ENCODE results near the gene BNIP5. TPM values are rescaled to one million over a fixed set of nuclear protein-coding genes. Genes with fewer than 3 reads are reported as not detected.
A peak's percentile ranks its signal among the peaks of the same experiment; 100 is the strongest.

The BNIP5 gene
- total and polyA plus RNA-seq, 3 donors from 2014 or later, result 0.68 to 0.96 (median 0.87) TPM

- DNase-seq, result no peak
- Histone ChIP-seq H3K4me1 (no peaks in the 10 kb centered on the region), H3K9me3 (no peaks in the 10 kb centered on the region), H3K36me3 (ENCODE audit: low read depth, missing control alignments) (no peaks in the 10 kb centered on the region), H3K27ac (no peak overlapping the region), H3K27me3 (no peaks in the 10 kb centered on the region), H3K4me3 (no peak overlapping the region)
- TF ChIP-seq POLR2A (IDR thresholded peaks at IDR 0.05), result no peak
- TF ChIP-seq CTCF (IDR thresholded peaks at IDR 0.05), result no peak
- 71 to 88% methylated on average over 1 of the region's 1 CpG for WGBS, 2 donors
- intact Hi-C loops (cut with DNase I; ENCODE audit: low total_unique reads), result no loop called here
Measured at GRCh38 chr6:36285797-36286196, 50.9 kb downstream of the BNIP5 start.

GRCh38 chr6:36285187-36285671, 51.5 kb downstream of the BNIP5 start:
- H3K9me3 ChIP-seq, result no peaks in the 10 kb centered on the region
- DNase-seq, result peak; percentile 50
- H3K27ac ChIP-seq, result no peak overlapping the region
- 33 to 41% methylated on average over 14 to 26 of the region's 26 CpGs for WGBS, 2 donors
- H3K27me3 ChIP-seq, result no peaks in the 10 kb centered on the region
- intact Hi-C loops (cut with DNase I; ENCODE audit: low total_unique reads), result no loop called here
- H3K4me1 ChIP-seq, result no peaks in the 10 kb centered on the region
- TF ChIP-seq CTCF (IDR thresholded peaks at IDR 0.05) (no peak), POLR2A (IDR thresholded peaks at IDR 0.05) (no peak)
- H3K4me3 ChIP-seq, result no peak overlapping the region
- H3K36me3 ChIP-seq (ENCODE audit: low read depth, missing control alignments), result no peaks in the 10 kb centered on the region

GRCh38 chr6:36284359-36284758, 52.3 kb downstream of the BNIP5 start:
- Histone ChIP-seq H3K4me1 (peaks cover 4% of the 10 kb centered on the region), H3K4me3 (no peak overlapping the region), H3K36me3 (ENCODE audit: low read depth, missing control alignments) (no peaks in the 10 kb centered on the region), H3K27me3 (no peaks in the 10 kb centered on the region), H3K27ac (no peak overlapping the region), H3K9me3 (no peaks in the 10 kb centered on the region)
- intact Hi-C loops (cut with DNase I; ENCODE audit: low total_unique reads), result no loop called here
- TF ChIP-seq POLR2A (IDR thresholded peaks at IDR 0.05), result no peak
- DNase-seq, result no peak
- WGBS, 2 donors, result 92 to 100% methylated on average over 1 of the region's 1 CpG

GRCh38 chr6:36283608-36284007, 53.1 kb downstream of the BNIP5 start:
- H3K4me3 ChIP-seq, result no peak overlapping the region
- H3K4me1 ChIP-seq, result peaks cover 11% of the 10 kb centered on the region
- no peak overlapping the region for H3K27ac ChIP-seq
- H3K9me3 ChIP-seq, result no peaks in the 10 kb centered on the region
- no peaks in the 10 kb centered on the region for H3K36me3 ChIP-seq (ENCODE audit: low read depth, missing control alignments)
- intact Hi-C loops (cut with DNase I; ENCODE audit: low total_unique reads), result no loop called here
- TF ChIP-seq CTCF (IDR thresholded peaks at IDR 0.05) (no peak), POLR2A (IDR thresholded peaks at IDR 0.05) (no peak)
- DNase-seq, result no peak
- 100% methylated on average over 1 of the region's 1 CpG for WGBS, 2 donors
- no peaks in the 10 kb centered on the region for H3K27me3 ChIP-seq

GRCh38 chr6:36280983-36281382, 55.7 kb downstream of the BNIP5 start:
- no peak for DNase-seq
- no peak overlapping the region for H3K4me3 ChIP-seq
- no peaks in the 10 kb centered on the region for H3K9me3 ChIP-seq
- peaks cover 25% of the 10 kb centered on the region for H3K4me1 ChIP-seq
- TF ChIP-seq CTCF (IDR thresholded peaks at IDR 0.05) (no peak), POLR2A (IDR thresholded peaks at IDR 0.05) (no peak)
- H3K27ac ChIP-seq, result no peak overlapping the region
- H3K36me3 ChIP-seq (ENCODE audit: low read depth, missing control alignments), result no peaks in the 10 kb centered on the region
- intact Hi-C loops (cut with DNase I; ENCODE audit: low total_unique reads), result no loop called here
- no peaks in the 10 kb centered on the region for H3K27me3 ChIP-seq
- WGBS, 2 donors, result 88 to 93% methylated on average over 4 of the region's 4 CpGs

All from testis (tissue), 3 donors.